HG03442 (cell line): ENCODE data around the gene PRKCH.

ENCODE experiments used
- ATAC-seq: cut with Tn5 transposase; IDR thresholded peaks from one replicate; pipeline ENCODE4 v1.9.1; 2021; ENCODE audit warnings: mild to moderate bottlenecking, moderate library complexity; ENCODE audit not compliant: unreplicated experiment

Gene PRKCH

GRCh38 chr14:61484826-61485584 is 163.6 kb downstream of the PRKCH start:
- ATAC-seq: no peak

GRCh38 chr14:61485661-61486060 is 164.3 kb downstream of the PRKCH start:
- ATAC-seq: no peak

- no peak for ATAC-seq
These were observed 165.6 kb downstream of the PRKCH start for GRCh38 chr14:61486930-61487495.

- ATAC-seq: no peak
These were observed 167.3 kb downstream of the PRKCH start for GRCh38 chr14:61488417-61489401.

GRCh38 chr14:61489512-61489911 is 168.1 kb downstream of the PRKCH start:
- ATAC-seq: no peak

GRCh38 chr14:61489932-61490331 is 168.6 kb downstream of the PRKCH start:
- no peak for ATAC-seq

GRCh38 chr14:61491224-61491623 is 169.8 kb downstream of the PRKCH start:
- no peak for ATAC-seq

- ATAC-seq: no peak
These were observed 170.6 kb downstream of the PRKCH start for GRCh38 chr14:61491876-61492434.

GRCh38 chr14:61492474-61492873 is 171.1 kb downstream of the PRKCH start:
- no peak for ATAC-seq

GRCh38 chr14:61493239-61493638 is 171.9 kb downstream of the PRKCH start:
- no peak for ATAC-seq

GRCh38 chr14:61494018-61494417 is 172.6 kb downstream of the PRKCH start:
- no peak for ATAC-seq

GRCh38 chr14:61495809-61496208 is 174.4 kb downstream of the PRKCH start:
- no peak for ATAC-seq

- no peak for ATAC-seq
These were observed 176.9 kb downstream of the PRKCH start for GRCh38 chr14:61498303-61498702.

GRCh38 chr14:61498811-61499210 is 177.4 kb downstream of the PRKCH start:
- no peak for ATAC-seq

- ATAC-seq: no peak
These were observed 178.6 kb downstream of the PRKCH start for GRCh38 chr14:61499991-61500390.

- peak; percentile 22 for ATAC-seq
These were observed 180.5 kb downstream of the PRKCH start for GRCh38 chr14:61501714-61502458.

GRCh38 chr14:61502459-61503093 is 181.2 kb downstream of the PRKCH start:
- peak; percentile 7 for ATAC-seq

- ATAC-seq: peak; percentile 81
These were observed 181.9 kb downstream of the PRKCH start for GRCh38 chr14:61503167-61503801.

GRCh38 chr14:61504901-61505300 is 183.5 kb downstream of the PRKCH start:
- no peak for ATAC-seq
